Kidney glomerular epithelial cell (primary cell): ENCODE data around the gene IGFBP2.
A peak's percentile ranks its signal among the peaks of the same experiment; 100 is the strongest.

Experiments
- DNase-seq: peaks from one replicate; lab custom pipeline; 2025; lab: John Stamatoyannopoulos, UW

Gene IGFBP2

DNA sequence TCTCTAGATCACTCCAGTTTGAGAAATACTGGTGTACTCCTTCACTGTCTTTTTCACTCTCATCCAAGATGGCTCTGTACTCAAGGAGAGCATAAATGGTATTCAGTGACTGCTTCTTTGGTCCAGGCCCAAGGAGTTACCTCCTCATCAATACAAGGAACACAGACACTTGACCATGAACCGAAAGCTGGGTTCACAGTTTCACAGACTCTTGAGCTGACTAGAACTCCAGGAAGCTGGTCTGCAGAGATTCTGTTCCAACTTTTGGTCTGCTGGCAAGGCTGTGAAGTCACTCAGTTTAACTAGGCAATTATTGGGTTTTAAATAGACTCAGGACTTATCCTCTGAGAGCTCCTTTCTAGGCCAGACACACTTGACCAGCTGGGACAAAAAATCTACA, 69.5 kb downstream of the IGFBP2 start:
- no peak for DNase-seq

DNA sequence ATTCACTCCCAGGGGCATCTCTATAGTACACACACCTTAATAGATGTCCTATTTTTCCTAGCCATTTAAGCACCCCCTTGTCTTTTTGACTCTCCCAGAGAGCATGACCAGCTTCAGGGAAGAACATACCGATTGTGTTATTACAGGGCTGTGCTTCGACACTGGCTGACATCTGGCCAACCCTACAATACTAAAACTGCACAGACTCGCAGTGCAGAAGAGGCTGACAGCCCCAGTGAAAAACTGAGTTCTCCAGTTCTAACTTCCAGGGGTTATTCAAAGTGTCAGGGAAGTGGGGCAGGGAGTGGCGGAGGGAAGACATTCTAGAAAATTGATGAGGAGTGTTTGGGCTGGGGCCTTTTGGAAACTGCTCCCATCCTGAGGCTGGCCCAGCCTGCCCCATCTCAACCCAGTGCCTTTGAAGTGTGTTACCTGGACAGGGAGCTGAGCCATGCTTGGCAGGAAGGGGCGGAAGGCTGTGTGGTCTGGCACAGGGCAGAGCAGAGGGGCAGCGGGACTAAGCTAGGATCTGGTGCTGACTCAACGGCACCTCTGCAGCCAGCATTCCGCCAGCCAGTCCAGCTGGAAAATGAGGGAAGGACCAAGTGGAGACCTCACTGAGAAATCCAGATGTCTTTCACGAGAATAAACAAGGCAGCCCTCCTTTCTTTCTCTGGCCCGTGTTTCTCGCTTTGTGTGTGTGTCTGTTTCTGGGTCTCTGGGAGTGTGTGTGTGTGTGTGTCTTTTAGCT, 77.5 kb downstream of the IGFBP2 start:
- no peak for DNase-seq

DNA sequence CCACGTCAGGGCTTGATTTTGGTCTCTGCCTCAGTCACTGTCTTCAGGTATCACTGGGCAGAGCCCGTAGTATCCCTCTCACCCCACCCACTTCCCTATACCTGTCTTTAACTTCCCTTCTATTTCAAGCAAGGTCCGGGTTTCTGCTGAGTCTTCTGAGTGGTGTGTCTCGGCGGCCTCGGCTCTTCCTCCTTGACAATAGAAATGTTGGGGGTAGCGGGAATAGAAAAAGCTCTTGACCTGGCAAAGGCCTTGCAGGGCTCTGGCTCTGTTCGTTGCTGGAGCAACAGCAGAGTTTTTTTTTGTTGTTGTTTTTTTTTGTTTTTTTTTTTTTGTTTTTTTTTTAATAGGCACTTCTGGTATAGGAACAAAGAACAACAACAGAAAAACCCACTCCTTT, 78.1 kb downstream of the IGFBP2 start:
- DNase-seq, result no peak

DNA sequence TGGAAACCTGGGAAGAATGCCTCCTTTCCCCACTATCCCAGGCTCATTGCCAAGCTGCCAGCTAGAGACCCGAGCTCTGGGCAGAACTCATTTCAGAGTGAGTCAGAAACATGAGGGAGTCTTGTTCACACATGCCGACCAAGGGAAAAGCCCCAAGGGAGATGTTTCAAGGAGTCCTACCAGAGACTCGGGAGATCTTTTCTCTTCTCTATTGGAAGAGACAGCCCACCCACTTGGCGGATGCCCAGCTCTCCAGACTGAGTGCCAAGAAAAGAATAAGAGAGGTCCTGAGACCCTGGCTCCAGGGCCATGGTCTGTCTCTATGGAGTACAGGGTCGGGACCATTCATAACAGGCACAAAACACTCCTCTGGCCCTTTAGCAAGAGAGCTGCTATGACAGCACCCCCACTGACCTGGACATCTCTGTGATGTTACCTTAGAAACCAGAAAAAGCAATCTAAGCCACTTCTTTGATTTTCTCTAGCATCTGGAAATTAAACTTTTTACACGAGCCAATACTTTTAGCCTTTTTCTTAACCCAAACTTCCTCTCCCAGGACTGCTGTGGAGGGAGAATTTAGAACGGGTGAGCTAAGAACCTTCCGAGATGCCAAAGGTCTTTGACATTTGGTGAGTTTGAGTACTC, 80.6 kb downstream of the IGFBP2 start:
- DNase-seq, result peak; percentile 89
